Natural killer cell treated with Interleukin-12 subunit alpha and Interleukin-12 subunit beta and Interleukin-15 and Interleukin-18, amount 100 ng/mL, for 72 hours (primary cell): Measurements from ENCODE around the gene UCP2. TPM values are rescaled to one million over a fixed set of nuclear protein-coding genes. Genes with fewer than 3 reads are reported as not detected.
"Not testable (repeated sequence)": the region's sequence is repeated elsewhere in the genome, so short reads cannot be mapped to it uniquely, and the experiment has no call there.

Experiments
- ATAC-seq, 2 donors: fragments of 150-1000 bp; cut with Tn5 transposase in 1 of 2; sonication (Bioruptor Pico), chemical (Tn5 transposase) in 1 of 2; 2 replicates each; pipeline ENCODE4 v1.10.0; 2021
- DNase-seq: peaks from one replicate; pipeline ENCODE4 v3.0.0; 2022; ENCODE audit warnings: low spot score
- H3K27ac Mint-ChIP-seq, 2 donors: 1 replicate in 1 of 2; 2 replicates in 1 of 2; pipeline ENCODE4 v1.8.0; 2022; ENCODE audit warnings: mixed read lengths in 2 of 2, mild to moderate bottlenecking in 1 of 2, moderate library complexity in 1 of 2
- H3K27me3 Mint-ChIP-seq, 2 donors: 1 replicate in 1 of 2; 2 replicates in 1 of 2; pipeline ENCODE4 v1.8.0; 2022; ENCODE audit warnings: mixed read lengths in 2 of 2
- H3K36me3 Mint-ChIP-seq: one replicate; pipeline ENCODE4 v1.8.0; 2022; ENCODE audit warnings: mixed read lengths
- H3K4me1 Mint-ChIP-seq, 2 donors: 1 replicate in 1 of 2; 2 replicates in 1 of 2; pipeline ENCODE4 v1.8.0; 2022; ENCODE audit warnings: low read depth in 2 of 2, mixed read lengths in 2 of 2, mild to moderate bottlenecking in 1 of 2
- H3K4me3 Mint-ChIP-seq: one replicate; pipeline ENCODE4 v1.8.0; 2022; ENCODE audit warnings: mixed read lengths
- H3K9me3 Mint-ChIP-seq: 2 replicates; pipeline ENCODE4 v1.8.0; 2022; ENCODE audit warnings: mixed read lengths
- total RNA-seq, 2 donors: library from RNA; stranded (reverse); gene quantifications; one replicate each; pipeline ENCODE4 v1.2.3, GENCODE V29; 2022

Gene UCP2
- total RNA-seq, 2 donors from 2014 or later: 333 to 668 TPM

GRCh38 chr11:73995247-73995646 lies 12.6 kb upstream of the UCP2 start:
- ATAC-seq (peak; percentile 74 to 84), DNase-seq (no peak)
- H3K36me3 Mint-ChIP-seq: no peaks in the 10 kb centered on the region
- peak overlapping the region; percentile 88 for H3K4me3 Mint-ChIP-seq
- H3K4me1 Mint-ChIP-seq: peaks cover 38 to 55% of the 10 kb centered on the region in 2 donors
- no peaks in the 10 kb centered on the region for H3K27me3 Mint-ChIP-seq
- peak overlapping the region; percentile 96 to 98 for H3K27ac Mint-ChIP-seq
- no peaks in the 10 kb centered on the region for H3K9me3 Mint-ChIP-seq

GRCh38 chr11:73991471-73992006 lies 8.9 kb upstream of the UCP2 start:
- peaks cover 20 to 26% of the 10 kb centered on the region in 2 donors for H3K4me1 Mint-ChIP-seq

GRCh38 chr11:73990730-73991129 lies 8.1 kb upstream of the UCP2 start:
- ATAC-seq (no peak), DNase-seq (no peak)
- no peaks in the 10 kb centered on the region for H3K27me3 Mint-ChIP-seq
- no peaks in the 10 kb centered on the region for H3K36me3 Mint-ChIP-seq
- peak overlapping the region; percentile 73 to 75 for H3K27ac Mint-ChIP-seq
- no peak overlapping the region for H3K4me3 Mint-ChIP-seq
- no peaks in the 10 kb centered on the region for H3K9me3 Mint-ChIP-seq
- peaks cover 14 to 22% of the 10 kb centered on the region in 2 donors for H3K4me1 Mint-ChIP-seq

More at GRCh38 chr11:73991471-73992006, 8.9 kb upstream of the UCP2 start:
- H3K27ac Mint-ChIP-seq: peak overlapping the region; percentile 73 to 75
- no peaks in the 10 kb centered on the region for H3K9me3 Mint-ChIP-seq
- DNase-seq (no peak), ATAC-seq (peak in 1 of 2 donors; percentile 40)
- H3K36me3 Mint-ChIP-seq: no peaks in the 10 kb centered on the region
- no peak overlapping the region for H3K4me3 Mint-ChIP-seq
- no peaks in the 10 kb centered on the region for H3K27me3 Mint-ChIP-seq

- DNase-seq (no peak), ATAC-seq (no peak)
- Mint-ChIP-seq H3K4me3 (no peak overlapping the region), H3K36me3 (no peaks in the 10 kb centered on the region), H3K4me1 (peaks cover 5 to 8% of the 10 kb centered on the region in 2 donors), H3K9me3 (no peaks in the 10 kb centered on the region), H3K27me3 (no peaks in the 10 kb centered on the region), H3K27ac (no peak overlapping the region)
Observed at GRCh38 chr11:73989156-73989555, 6.5 kb upstream of the UCP2 start.

- Mint-ChIP-seq H3K4me3 (no peak overlapping the region), H3K4me1 (peaks cover 13 to 17% of the 10 kb centered on the region in 2 donors), H3K27ac (no peak overlapping the region), H3K9me3 (no peaks in the 10 kb centered on the region), H3K36me3 (no peaks in the 10 kb centered on the region), H3K27me3 (no peaks in the 10 kb centered on the region)
- DNase-seq (no peak), ATAC-seq (no peak)
Observed at GRCh38 chr11:73988227-73988626, 5.6 kb upstream of the UCP2 start.

GRCh38 chr11:73985661-73986060 lies 3.0 kb upstream of the UCP2 start:
- peaks cover 26% of the 10 kb centered on the region in 2 donors for H3K4me1 Mint-ChIP-seq
- not testable (repeated sequence) for ATAC-seq, H3K9me3 Mint-ChIP-seq, H3K27me3 Mint-ChIP-seq, H3K4me3 Mint-ChIP-seq, DNase-seq
- peaks cover 15% of the 10 kb centered on the region for H3K36me3 Mint-ChIP-seq
- H3K27ac Mint-ChIP-seq: peak overlapping the region in 1 of 2 donors; percentile 97

GRCh38 chr11:73983741-73984538 lies 1.3 kb upstream of the UCP2 start:
- no peaks in the 10 kb centered on the region for H3K9me3 Mint-ChIP-seq
- peaks cover 21% of the 10 kb centered on the region for H3K36me3 Mint-ChIP-seq
- H3K27me3 Mint-ChIP-seq: no peaks in the 10 kb centered on the region
- peak overlapping the region; percentile 95 for H3K4me3 Mint-ChIP-seq
- DNase-seq (no peak), ATAC-seq (no peak)
- peaks cover 39 to 41% of the 10 kb centered on the region in 2 donors for H3K4me1 Mint-ChIP-seq
- H3K27ac Mint-ChIP-seq: peak overlapping the region; percentile 95 to 97

- Mint-ChIP-seq H3K4me3 (peak overlapping the region; percentile 95), H3K4me1 (peaks cover 47 to 48% of the 10 kb centered on the region in 2 donors), H3K36me3 (peaks cover 25% of the 10 kb centered on the region), H3K27me3 (no peaks in the 10 kb centered on the region), H3K27ac (peak overlapping the region; percentile 95 to 97), H3K9me3 (no peaks in the 10 kb centered on the region)
- DNase-seq (peak; percentile 96), ATAC-seq (peak; percentile 92 to 94)
Observed at GRCh38 chr11:73982990-73983740, 522 bp upstream of the UCP2 start.

GRCh38 chr11:73981051-73981805 lies 1.4 kb downstream of the UCP2 start:
- H3K36me3 Mint-ChIP-seq: peaks cover 33% of the 10 kb centered on the region
- DNase-seq (no peak), ATAC-seq (no peak)
- H3K9me3 Mint-ChIP-seq: no peaks in the 10 kb centered on the region
- H3K27ac Mint-ChIP-seq: peak overlapping the region; percentile 95 to 97
- H3K27me3 Mint-ChIP-seq: no peaks in the 10 kb centered on the region
- H3K4me3 Mint-ChIP-seq: peak overlapping the region; percentile 95
- H3K4me1 Mint-ChIP-seq: peaks cover 61 to 66% of the 10 kb centered on the region in 2 donors

- peak; percentile 77 for DNase-seq
- Mint-ChIP-seq H3K27me3 (no peaks in the 10 kb centered on the region), H3K9me3 (no peaks in the 10 kb centered on the region), H3K36me3 (peaks cover 37% of the 10 kb centered on the region), H3K27ac (peak overlapping the region; percentile 95 to 97), H3K4me3 (peak overlapping the region; percentile 95), H3K4me1 (peaks cover 64 to 72% of the 10 kb centered on the region in 2 donors)
- ATAC-seq: peak in 1 of 2 donors; percentile 36
Observed at GRCh38 chr11:73980001-73980961, 2.4 kb downstream of the UCP2 start.

GRCh38 chr11:73978576-73979086 lies 4.0 kb downstream of the UCP2 start:
- peak overlapping the region; percentile 95 for H3K4me3 Mint-ChIP-seq
- H3K4me1 Mint-ChIP-seq: peaks cover 74 to 80% of the 10 kb centered on the region in 2 donors
- H3K9me3 Mint-ChIP-seq: no peaks in the 10 kb centered on the region
- ATAC-seq (no peak), DNase-seq (no peak)
- H3K36me3 Mint-ChIP-seq: peaks cover 46% of the 10 kb centered on the region
- H3K27me3 Mint-ChIP-seq: no peaks in the 10 kb centered on the region
- H3K27ac Mint-ChIP-seq: peak overlapping the region; percentile 95 to 97

GRCh38 chr11:73977856-73978519 lies 4.7 kb downstream of the UCP2 start:
- H3K27me3 Mint-ChIP-seq: no peaks in the 10 kb centered on the region
- peaks cover 46% of the 10 kb centered on the region for H3K36me3 Mint-ChIP-seq
- DNase-seq (no peak), ATAC-seq (no peak)
- H3K9me3 Mint-ChIP-seq: no peaks in the 10 kb centered on the region
- peaks cover 70 to 78% of the 10 kb centered on the region in 2 donors for H3K4me1 Mint-ChIP-seq
- peak overlapping the region; percentile 95 for H3K4me3 Mint-ChIP-seq
- H3K27ac Mint-ChIP-seq: peak overlapping the region; percentile 95 to 97
